Measurements from ENCODE around the gene TIRAP.

Gene TIRAP

GRCh38 chr11:126343051-126343450 is 60.2 kb downstream of the TIRAP start:
- no peak for DNase-seq (ENCODE audit: low read depth in 2 of 2)
